NCI-H748 (cell line): ENCODE measurements around the gene KCNIP3.
"Not testable (repeated sequence)": the region's sequence is repeated elsewhere in the genome, so short reads cannot be mapped to it uniquely, and the experiment has no call there.

Source experiments
- DNase-seq: peaks from one replicate; lab custom pipeline; 2025; ENCODE audit not compliant: unreplicated experiment; lab: John Stamatoyannopoulos, UW

The KCNIP3 gene

DNA sequence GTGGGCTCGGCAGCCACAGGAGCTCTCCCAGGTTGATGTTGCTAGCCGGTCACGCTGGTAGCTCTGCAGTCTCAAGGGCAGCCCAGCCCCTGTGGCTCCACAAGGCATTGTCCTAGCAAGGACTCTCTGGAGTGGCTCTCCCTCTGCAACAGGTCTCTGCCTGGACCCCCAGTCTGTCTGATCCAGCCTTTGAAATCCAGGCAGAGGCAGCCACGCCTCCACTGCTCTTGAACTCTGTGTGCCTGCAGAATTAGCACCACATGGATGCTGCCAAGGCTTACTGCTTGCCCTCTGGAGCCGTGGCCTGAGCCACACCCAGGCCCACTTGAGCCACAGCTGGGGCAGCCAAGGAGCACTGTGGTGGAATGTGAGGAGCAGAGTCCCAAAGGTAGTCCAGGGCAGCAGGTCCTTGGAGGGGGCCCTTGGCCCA is 62.4 kb downstream of the KCNIP3 start:
- no peak for DNase-seq

DNA sequence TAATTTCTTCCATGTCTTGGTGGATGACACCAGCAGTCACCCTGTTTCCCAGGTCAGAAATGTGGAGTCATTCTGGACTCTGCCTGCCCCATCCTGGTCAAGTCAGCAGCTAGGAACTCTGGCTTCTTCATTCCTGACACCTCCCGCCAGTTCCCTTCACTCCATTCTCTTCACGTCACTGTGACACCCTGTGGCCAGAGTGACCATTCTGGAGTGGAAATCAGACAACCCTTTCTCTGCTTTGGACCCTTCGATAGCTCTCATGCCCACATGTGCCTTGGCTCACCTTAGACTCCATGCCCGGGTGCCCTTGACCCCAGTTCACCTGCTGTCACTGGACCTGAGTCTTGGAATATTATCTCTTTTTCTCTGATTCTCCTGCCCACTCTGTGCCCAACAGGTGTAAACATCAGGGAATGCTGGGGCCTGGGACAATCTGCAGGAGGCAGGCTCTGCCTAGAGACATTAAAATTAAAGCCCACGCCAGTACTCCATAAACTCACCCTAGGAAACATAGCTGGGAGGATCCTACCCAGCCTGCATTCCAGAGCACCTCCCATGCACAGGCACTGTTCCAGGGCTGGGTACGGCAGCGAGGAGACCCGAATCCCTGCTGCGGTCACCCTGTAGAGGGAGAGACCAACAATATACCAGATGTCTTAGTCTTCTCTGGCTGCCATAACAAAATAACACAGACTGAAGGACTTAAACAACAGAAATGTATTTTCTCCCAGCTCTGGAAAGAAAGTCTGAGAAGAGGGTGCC is 64.3 kb downstream of the KCNIP3 start:
- DNase-seq: no peak

DNA sequence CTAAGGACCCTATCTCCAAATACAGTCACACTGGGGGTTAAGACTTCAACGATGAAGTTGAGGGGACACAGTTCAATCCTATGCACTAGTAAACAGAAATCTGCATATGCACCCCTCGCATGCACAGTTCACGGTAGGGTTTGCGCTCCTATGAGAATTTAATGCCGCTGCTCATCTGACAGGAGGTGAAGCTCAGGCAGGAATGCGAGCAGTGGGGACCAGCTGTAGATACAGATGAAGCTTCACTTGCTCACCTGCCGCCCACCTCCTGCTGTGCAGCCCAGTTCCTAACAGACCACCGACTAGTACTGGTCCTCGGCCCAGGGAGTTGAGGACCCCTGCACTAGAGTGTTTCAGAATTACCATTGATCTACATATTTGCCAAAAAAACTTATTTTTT is 65.3 kb downstream of the KCNIP3 start:
- DNase-seq: no peak

DNA sequence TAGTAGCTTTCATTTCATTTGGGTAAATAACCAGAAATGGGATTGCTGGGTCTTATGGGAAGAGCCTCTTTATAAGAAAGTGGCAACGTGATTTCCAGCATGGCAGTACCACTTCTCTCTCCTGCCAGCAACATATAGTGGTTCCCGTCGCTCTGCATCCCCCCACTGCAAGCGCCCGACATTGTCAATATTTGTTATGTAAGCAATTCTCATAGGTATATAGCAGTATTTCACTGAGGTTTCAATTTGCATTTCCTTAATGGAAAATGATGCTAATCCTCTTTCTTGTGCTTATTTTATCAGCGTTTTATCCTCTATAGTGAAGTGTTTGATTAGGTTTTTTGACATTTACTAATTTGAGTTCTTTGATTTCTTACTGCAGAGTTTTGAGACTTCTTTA is 69.4 kb downstream of the KCNIP3 start:
- no peak for DNase-seq

DNA sequence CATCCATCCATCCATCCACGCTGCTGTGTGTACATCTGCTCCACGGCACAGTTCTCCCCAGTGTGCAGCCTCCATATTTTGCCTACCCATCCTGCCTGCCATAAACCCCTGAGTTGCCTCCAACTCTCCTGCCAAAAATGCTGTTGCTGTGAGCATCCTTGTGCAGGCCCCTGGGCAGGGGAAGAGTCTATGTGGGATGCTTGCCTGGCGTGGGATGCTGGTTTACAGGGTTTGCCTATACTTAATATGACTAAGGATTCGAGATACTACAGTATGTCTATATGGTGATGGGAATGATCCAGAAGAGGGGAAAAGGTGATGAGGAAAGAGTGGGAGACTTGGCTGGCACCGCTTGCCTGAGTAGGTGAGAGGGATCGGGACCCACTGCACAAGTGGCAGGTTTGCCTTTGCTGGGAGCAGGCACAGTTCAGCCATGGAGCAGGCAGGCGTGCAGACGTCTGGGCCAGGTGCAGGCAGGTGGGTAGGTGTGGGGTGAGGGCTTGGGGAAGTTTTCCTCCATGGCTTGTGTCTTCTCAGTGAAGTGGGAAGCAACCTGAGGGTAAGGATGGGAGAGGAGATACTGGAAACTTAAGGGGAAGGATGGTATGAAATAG is 75.2 kb downstream of the KCNIP3 start:
- no peak for DNase-seq

DNA sequence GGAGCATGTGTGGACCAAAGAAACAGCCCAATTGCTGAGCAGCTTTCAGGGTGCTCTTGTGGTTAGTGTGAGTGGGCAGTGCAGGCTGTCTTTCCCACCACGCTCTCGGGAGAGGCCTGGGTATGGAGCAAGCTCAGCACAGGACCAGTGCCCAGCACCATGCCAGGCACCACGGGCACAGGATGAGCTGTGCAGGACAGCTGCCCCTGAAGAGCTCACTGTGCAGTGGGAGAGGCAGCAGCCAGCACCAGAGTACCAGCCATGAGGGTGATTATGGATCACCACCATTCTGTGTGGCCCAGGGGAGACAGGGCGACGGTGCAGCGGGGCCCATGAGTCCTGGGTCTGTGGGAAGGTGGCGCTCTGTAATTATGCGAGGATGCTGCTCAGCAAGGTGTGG is 75.7 kb downstream of the KCNIP3 start:
- no peak for DNase-seq

DNA sequence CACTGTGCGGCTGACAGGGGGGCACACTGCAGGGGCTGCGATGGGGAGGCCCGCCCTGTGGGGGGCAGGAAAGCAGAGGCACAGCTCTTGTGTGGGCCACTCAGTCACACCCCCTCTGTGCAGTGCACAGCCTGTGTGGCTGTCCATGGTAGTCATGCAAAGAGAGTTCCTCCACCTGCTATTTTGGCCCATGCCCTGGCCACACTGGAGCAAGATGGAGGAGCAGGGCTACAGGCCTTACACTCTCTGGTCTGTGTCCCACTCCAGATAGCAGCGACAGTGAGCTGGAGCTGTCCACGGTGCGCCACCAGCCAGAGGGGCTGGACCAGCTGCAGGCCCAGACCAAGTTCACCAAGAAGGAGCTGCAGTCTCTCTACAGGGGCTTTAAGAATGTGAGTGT is 76.9 kb downstream of the KCNIP3 start:
- no peak for DNase-seq

DNA sequence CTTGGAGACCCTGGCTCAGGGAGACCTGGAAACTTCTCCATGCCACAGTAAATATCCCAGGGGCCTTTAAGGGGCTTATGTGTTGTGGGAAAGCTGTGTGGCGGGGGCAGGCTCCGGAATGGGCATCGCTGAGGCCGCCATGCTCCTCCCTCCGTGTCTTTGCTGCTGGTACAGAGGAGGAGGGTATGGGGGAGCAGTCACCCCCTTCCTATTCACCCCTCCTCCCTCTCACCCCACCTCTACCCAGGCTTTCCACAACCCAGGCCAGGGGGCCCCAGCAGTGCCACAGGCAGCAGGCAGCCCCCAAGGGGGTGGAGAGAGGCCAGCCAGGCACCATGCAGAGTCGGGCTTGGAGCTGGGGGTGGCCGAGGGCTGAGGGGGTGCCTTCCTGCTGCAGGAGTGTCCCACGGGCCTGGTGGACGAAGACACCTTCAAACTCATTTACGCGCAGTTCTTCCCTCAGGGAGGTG is 77.3 kb downstream of the KCNIP3 start:
- no peak for DNase-seq

DNA sequence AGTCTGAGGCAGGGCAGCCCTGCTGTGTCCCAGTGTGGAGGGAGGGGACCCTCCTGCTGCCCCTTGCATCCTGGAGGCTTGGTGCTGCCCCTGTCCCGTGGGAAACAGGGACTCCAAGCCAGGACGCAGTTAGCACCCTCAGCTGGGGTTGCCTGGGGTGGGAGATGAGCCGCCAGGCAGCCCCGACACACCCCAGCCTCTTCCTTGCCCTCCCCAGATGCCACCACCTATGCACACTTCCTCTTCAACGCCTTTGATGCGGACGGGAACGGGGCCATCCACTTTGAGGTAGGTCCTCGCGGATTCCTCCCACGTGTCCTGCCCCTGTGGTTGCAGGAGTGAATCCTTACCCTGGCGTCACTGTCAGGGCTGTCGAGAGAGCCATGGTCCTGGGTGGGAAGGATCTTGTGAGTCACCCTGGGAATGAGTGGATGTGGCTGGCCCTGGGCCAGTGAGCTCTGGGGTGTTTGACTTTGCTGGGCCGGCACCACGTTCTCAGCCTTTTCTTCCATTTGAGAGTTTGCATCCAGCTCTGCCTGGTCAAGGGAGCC is 77.8 kb downstream of the KCNIP3 start:
- no peak for DNase-seq

DNA sequence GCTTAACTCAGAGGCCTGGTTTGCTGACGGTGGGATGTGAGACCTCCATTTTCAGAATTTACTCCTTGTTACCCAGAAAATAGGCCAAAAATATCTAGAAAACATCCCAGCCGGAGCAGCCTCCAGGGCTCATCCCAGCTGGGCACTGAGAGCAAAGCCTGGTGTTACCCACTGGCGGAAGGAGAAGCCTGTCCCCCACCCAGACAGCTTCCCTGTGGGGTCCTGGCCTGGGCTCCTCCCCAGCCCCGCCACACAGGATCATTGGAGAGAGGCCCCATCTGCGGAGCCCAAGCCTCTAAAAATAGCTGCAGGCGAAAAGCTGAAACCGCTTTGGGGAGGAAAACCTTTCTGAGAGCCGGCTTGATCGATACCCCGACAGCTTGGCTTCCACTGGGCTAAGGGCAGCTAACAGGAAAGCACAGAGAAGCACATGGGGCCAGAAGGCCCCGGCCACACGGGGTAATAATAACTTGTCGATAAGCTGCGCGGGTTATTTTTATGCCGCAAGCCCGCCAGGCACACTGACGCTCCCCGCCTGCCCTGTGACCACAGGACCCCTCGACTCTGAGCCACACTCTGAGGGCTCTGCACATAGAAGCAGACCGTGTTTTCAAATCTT is 78.5 kb downstream of the KCNIP3 start:
- no peak for DNase-seq

DNA sequence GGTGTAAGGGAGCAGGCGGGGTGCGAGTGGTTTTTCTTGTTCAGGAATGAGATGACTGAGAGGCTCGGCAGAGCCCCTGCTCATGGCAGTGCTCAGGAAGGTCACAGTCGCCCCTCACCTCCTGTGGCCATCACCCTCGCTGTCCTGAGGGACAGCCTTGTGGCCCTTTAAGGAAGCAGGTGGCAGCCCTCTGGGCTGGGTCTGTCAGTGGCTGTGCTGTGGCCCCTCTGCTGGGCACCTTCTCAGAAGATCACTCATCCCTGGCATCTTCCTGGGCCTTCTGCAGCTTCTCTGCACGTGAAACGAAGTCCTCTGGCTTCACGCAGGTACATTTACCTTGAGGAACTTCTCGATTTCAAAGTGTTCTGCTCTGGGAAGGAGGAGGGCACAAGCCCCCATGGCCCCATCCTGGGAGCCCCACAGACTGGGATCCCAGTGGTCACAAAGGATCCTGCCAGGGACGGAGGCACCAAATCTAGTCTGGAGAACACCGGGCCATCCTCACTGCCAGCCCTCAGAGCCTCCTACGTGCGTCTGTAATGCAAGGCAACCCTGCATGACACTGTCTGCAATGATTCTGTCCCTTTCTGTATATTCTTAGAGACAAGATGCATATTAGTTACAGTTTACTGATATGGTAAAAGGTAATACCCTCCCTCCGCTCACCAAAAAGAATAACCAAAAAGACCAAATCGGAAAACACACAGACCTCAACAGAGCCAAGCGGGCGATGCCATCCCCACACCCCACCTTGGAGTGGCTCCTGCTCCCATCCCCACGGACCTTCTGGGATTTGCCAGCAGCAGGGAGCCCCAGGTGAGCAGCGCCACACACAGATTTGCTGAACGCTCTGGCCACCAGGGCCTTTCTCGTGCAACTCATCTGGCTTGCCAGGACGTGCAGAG is 79.4 kb downstream of the KCNIP3 start:
- DNase-seq: no peak

DNA sequence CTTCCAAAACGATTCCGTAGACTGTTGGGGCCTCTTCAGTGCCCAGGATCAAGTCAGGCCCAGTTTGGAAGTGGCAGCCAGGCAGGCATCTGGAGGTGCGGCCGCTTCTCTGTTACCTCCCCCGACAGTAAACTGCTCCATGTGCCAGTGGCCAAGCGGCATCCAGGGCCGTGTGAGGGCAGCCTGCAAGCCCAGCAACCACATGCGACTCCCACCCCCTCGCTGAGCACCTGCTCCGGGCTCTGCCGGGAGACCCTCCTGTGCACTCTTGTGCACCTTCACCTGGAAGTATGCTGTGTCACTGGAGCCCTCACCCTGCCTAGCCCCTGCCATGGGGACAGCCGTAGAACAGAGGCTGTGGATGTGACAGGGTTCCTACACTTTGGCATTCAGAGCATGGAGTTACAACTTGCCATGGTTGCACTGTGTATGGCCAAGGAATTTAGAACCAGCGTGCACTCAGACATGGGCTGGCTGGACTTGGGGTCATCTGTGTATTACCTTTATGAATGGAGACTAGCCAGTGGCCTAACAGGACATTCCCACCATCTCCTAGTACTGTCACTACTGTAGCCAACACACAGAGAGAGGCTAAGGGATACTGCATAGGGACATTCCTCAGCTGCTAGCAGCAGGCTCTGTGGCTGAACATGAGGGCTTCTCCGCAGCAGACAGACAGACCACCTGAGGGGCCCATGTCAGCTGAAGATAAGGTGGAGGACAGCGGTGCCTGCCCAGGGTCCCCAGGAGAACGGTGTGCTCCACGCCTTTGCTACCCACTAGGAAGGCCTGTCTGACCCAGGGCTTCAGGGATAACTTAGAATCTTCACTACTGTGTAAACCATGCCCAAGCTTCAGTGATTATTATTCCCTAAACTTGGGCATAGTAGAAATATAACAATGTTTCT is 80.3 kb downstream of the KCNIP3 start:
- DNase-seq: no peak

DNA sequence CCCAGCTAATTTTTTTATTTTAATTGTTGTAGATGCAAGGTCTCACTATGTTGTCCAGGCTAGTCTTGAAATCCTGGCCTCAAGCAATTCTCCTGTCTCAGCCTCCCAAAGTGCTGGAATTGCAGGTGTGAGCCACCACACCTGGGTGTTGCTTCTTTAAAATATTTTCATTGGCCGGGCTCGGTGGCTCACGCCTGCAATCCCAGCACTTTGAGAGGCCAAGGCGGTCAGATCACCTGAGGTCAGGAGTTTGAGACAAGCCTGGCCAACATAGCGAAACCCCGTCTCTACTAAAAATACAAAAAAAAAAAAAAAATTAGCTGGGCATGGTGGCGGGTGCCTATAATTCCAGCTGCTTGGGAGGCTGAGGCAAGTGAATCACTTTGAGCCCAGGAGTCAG is 81.1 kb downstream of the KCNIP3 start:
- DNase-seq: not testable (repeated sequence)

DNA sequence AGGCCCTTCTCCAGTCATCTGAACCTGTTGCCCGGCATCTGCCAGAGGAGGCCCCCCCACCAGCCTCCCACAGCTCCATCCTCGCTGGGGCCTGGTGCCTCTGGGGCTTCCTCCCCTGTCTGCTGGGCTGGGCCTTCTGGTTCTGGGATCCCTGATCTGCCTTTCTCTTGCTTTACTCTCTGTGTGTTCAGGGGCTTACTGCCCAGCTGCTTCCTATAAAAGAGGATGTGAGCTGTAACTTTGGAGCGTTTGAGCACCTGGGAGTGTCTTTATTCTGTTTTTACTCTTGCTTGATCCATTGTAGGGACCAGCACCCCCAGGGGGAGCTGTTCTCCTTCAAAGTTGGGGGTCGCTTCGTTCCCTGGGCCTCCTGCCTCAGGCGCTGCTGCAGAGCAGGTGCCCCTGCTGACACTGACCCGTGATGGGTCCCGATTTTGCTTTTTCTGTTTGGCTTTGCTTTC is 82.3 kb downstream of the KCNIP3 start:
- no peak for DNase-seq

DNA sequence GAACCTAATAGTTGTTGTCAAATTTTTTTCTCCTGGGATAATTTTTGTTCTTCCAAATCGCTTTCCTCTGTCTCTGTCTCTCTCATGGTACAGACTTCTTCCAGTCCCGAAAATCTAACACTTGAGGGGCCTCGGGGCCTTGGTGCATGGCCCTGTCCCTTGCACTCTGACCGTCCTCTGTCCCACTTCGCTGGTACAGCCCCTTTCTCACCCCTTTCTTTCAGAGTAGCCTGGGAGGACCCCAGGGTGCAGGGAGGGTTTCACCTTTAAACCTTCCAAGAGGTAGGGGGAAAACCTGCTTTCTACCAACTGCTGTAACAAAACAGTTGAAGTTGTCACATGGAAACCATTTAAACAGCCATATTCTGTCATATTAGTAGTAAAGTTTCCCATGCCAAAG is 83.1 kb downstream of the KCNIP3 start:
- DNase-seq: no peak

DNA sequence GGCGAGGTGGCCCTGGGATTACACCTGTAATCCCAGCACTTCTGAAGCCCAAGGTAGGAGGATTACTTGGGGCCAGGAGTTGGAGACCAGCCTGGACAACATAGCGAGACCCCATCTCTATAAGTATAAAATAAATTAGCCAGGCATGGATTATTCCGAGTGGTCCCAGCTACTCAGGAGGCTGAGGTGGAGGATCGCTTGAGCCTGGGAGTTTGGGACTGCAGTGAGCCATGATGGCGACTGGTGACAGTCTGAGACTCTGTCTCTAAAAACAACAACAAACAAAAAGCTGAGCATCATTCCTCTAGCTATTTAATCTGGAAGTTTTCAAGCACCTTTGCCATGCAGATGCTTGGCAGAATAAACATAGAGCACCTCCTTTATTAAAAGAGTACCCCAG is 83.6 kb downstream of the KCNIP3 start:
- DNase-seq: no peak

DNA sequence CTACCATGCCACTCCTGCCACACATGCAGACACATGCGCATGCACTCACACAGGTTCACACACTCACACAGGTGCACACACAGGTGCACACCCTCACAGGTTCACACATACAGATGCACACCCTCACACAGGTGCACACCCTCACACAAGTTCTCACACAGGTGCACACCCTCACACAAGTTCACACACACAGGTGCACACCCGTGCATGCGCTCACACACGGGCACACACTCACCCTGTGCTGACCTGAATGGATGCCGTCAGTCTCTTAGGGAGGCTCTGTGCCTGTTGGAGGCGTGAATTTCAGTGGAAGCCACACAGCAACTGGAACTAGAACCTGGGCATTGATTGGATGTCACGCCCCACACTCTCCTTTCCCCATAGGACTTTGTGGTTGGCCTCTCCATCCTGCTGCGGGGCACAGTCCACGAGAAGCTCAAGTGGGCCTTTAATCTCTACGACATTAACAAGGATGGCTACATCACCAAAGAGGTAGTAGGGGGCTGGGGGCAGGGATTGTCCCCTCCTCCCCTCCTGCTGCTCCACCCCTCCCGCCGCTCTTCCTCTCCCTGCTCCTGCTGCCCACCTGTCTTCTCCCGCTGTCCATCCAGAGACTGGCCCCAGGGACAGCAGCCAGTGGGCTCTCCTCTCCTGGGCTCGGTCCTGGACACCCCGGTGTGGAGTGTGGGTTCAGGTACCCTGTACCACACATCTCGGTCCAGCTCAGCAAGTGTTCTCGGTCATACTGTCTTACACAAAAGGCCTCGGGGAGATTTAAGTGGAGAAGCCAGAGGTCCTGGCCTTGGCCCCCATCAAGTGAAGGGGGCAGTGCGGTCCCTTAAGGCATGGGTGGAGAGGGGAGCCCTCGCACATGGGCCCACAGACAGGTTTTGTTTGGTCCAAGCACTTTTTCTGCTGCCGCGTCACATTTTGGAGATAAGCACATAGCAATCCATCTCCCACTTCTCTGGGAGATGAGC is 84.4 kb downstream of the KCNIP3 start:
- no peak for DNase-seq

DNA sequence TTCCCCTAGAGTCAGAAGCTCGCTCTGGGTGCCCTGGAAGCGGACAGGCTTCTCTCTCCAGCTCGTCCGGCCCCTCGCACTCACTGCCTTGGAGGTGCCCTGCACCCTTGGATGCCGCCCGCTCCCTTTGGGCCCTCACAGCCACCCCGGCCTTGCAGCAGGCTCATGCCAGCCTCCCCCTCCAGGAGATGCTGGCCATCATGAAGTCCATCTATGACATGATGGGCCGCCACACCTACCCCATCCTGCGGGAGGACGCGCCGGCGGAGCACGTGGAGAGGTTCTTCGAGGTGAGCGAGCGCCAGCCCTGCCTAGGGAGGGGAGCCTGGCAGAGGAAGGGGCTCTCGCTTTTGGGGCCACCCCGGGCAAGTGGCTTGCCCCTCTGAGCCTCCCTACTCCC is 85.0 kb downstream of the KCNIP3 start:
- DNase-seq: no peak
